Transverse colon (tissue), 4 donors: Measurements from ENCODE around the gene ERGIC3. TPM values are rescaled to one million over a fixed set of nuclear protein-coding genes. Genes with fewer than 3 reads are reported as not detected.

Experiments used
- DNase-seq: peaks from one replicate; pipeline ENCODE4 v3.0.0-alpha.2; 2019
- H3K27ac ChIP-seq, 4 donors: fragments of 200-600 bp; sonication (generic); 2 replicates each; pipeline ENCODE4 v1.5.1; 2016 to 2018; ENCODE audit warnings: inconsistent platforms in 4 of 4
- H3K27me3 ChIP-seq: fragments of 200-600 bp; sonication (generic); 2 replicates; pipeline ENCODE4 v1.5.1; 2017; ENCODE audit warnings: inconsistent platforms
- H3K36me3 ChIP-seq, 4 donors: fragments of 200-600 bp; sonication (generic); 2 replicates each; pipeline ENCODE4 v1.5.1; 2017 to 2019; ENCODE audit warnings: inconsistent platforms in 4 of 4
- H3K4me1 ChIP-seq, 4 donors: fragments of 200-600 bp; sonication (generic); 2 replicates each; pipeline ENCODE4 v1.5.1; 2017 to 2020; ENCODE audit warnings: inconsistent platforms in 4 of 4
- H3K4me3 ChIP-seq, 4 donors: fragments of 200-600 bp; sonication (generic); 1 replicate in 1 of 4; 2 replicates in 3 of 4; pipeline versions ENCODE4 v1.5.1 to v1.6.1; 2017 to 2019; ENCODE audit warnings: inconsistent platforms in 4 of 4
- H3K9me3 ChIP-seq, 2 donors: fragments of 200-600 bp; sonication (generic); 2 replicates each; pipeline ENCODE4 v1.5.1; 2017 to 2019; ENCODE audit warnings: inconsistent platforms in 2 of 2
- EP300 ChIP-seq: sonication (generic); formaldehyde crosslinking; IDR thresholded peaks from one replicate; pipeline ENCODE4 v1.6.1; 2017; ENCODE audit warnings: antibody characterized with exemption, low read depth
- POLR2A ChIP-seq: fragments of 450-650 bp; IDR thresholded peaks from one replicate; pipeline ENCODE4 v1.6.1; 2016; ENCODE audit warnings: antibody characterized with exemption, mild to moderate bottlenecking, moderate library complexity
- POLR2AphosphoS5 ChIP-seq, 3 donors: sonication (generic); formaldehyde crosslinking; IDR thresholded peaks; one replicate each; pipeline ENCODE4 v1.6.1; 2016; ENCODE audit warnings: antibody characterized with exemption in 3 of 3
- WGBS, 2 donors: methylation state at CpG; one replicate each; pipeline ENCODE4 v1.1.5; 2018; ENCODE audit warnings: low coverage in 1 of 2; 5-methylcytosine and 5-hydroxymethylcytosine counted together
- in situ Hi-C, 4 donors: fragments of 200-750 bp; cut with MboI; loops; one replicate each; pipeline versions ENCODE4 v1.15.0 to v1.15.1; 2017; ENCODE audit warnings: low sequenced_read_pairs in 3 of 4, low pct_ligation_motif_present in 1 of 4, low pct_unique_long_range_greater_than_20kb in 1 of 4
- intact Hi-C: fragments of 100-400 bp; cut with DNase I; formaldehyde crosslinking; loops from one replicate; pipeline ENCODE4 v1.15.1; 2023; ENCODE audit warnings: low total_unique reads
- total RNA-seq, 4 donors: library from RNA; depleted of rRNA; stranded (reverse); fragments of >200 nt; gene quantifications; one replicate each; pipeline ENCODE4 v1.1.0, GENCODE V29; 2016
- TF ChIP-seq, protein P1 (sequence below), 5 experiments: fragments of 200-600 bp in 3 of 5; fragments of 450-650 bp in 2 of 5; sonication (generic) in 3 of 5; IDR thresholded peaks; 1 replicate in 2 of 5; 2 replicates in 3 of 5; pipeline ENCODE4 v1.5.1; 2016 to 2017; ENCODE audit warnings: antibody characterized with exemption in 5 of 5, inconsistent platforms in 3 of 5, mild to moderate bottlenecking in 2 of 5, moderate library complexity in 1 of 5

ERGIC3 gene
- total RNA-seq, 4 donors from 2014 or later = 115 to 398 (median 237) TPM

DNA sequence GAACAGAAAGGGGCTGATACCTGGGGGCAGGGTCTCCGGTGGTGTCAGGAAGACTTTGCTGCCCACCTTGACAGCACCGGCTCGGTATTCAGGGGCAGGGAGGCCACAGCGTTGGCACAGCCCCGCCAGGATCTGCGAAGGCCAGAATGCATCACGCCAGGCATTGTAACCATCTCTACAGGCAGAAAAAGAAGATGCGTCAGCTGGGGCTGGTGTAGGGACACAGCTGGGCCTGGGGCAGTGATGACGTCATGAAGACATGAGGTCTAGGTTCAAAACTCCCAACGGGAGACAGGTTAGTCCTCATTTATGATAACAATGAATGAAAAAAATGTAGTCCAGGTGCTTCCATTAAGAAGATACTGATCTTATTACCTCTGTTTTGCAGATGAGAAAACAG is 22.0 kb downstream of the ERGIC3 start:
- intact Hi-C loops = no loop called here
- H3K9me3 ChIP-seq = no peaks in the 10 kb centered on the region
- H3K27ac ChIP-seq = no peak overlapping the region
- in situ Hi-C loops = no loop called here
- H3K4me1 ChIP-seq = peaks cover 0 to 6% (median 0%) of the 10 kb centered on the region in 4 donors
- H3K27me3 ChIP-seq = no peaks in the 10 kb centered on the region
- H3K36me3 ChIP-seq = no peaks in the 10 kb centered on the region
- WGBS, 2 donors = 60 to 86% methylated on average over 1 to 10 of the region's 10 CpGs
- TF ChIP-seq POLR2AphosphoS5 (IDR thresholded peaks at IDR 0.05) (no peak), EP300 (no peak), POLR2A (no peak)
- TF ChIP-seq, protein P1, sequence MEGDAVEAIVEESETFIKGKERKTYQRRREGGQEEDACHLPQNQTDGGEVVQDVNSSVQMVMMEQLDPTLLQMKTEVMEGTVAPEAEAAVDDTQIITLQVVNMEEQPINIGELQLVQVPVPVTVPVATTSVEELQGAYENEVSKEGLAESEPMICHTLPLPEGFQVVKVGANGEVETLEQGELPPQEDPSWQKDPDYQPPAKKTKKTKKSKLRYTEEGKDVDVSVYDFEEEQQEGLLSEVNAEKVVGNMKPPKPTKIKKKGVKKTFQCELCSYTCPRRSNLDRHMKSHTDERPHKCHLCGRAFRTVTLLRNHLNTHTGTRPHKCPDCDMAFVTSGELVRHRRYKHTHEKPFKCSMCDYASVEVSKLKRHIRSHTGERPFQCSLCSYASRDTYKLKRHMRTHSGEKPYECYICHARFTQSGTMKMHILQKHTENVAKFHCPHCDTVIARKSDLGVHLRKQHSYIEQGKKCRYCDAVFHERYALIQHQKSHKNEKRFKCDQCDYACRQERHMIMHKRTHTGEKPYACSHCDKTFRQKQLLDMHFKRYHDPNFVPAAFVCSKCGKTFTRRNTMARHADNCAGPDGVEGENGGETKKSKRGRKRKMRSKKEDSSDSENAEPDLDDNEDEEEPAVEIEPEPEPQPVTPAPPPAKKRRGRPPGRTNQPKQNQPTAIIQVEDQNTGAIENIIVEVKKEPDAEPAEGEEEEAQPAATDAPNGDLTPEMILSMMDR (IDR thresholded peaks at IDR 0.05) = no peak
- DNase-seq = no peak
- H3K4me3 ChIP-seq = no peak overlapping the region

DNA sequence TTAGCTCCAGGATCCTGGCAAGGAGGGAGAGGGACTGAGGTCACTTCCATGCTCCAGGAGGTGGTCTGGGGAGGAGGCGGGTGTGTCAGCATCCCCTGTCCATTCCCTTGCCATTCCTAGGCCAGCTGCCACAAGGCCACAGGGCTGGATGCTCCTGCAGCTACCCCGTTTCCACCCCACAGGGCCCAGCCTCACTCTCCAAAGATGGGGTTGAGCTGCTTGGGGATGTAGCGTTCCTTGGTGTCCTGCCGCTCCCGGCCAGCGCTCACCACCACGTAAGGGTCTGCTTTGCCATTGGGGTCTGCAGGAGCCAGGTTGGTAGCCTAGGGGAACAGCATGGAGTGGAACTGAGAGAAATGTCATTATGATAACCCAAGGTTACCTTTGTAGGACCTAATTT is 23.0 kb downstream of the ERGIC3 start:
- no peak for DNase-seq
- no peak overlapping the region for H3K27ac ChIP-seq
- in situ Hi-C loops (no loop called here), intact Hi-C loops (no loop called here)
- H3K27me3 ChIP-seq = no peaks in the 10 kb centered on the region
- 91% methylated on average over 6 of the region's 7 CpGs; no CpG with 5 or more reads in 1 of the 2 donors for WGBS, 2 donors
- TF ChIP-seq, protein P1 (IDR thresholded peaks at IDR 0.05) = no peak
- TF ChIP-seq POLR2AphosphoS5 (IDR thresholded peaks at IDR 0.05) = no peak
- TF ChIP-seq POLR2A = no peak
- no peak for TF ChIP-seq EP300
- H3K4me1 ChIP-seq = no peaks in the 10 kb centered on the region
- H3K36me3 ChIP-seq = no peaks in the 10 kb centered on the region
- H3K4me3 ChIP-seq = no peak overlapping the region
- H3K9me3 ChIP-seq = no peaks in the 10 kb centered on the region

DNA sequence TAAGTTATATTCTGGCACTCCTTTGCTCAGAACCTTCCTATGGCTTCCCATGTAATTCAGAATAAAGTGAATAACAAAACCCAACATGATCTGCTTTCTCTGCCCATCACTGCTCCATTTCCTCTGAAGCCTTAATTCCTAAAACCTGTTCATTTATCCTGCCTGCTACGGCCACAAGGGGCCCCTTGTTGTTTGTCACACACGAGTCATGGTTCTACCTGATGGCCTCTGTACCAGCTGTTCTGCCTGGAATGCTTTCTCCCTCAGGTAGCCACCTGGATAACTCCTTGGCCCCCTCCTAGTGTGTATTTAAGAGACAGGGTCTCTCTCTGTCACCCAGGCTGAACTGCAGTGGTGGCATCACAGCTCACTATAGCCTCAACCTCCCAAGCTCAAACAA is 26.8 kb downstream of the ERGIC3 start:
- DNase-seq = peak; percentile 27
- no peaks in the 10 kb centered on the region for H3K36me3 ChIP-seq
- WGBS, 2 donors = 15% methylated on average over 2 of the region's 2 CpGs; no CpG with 5 or more reads in 1 of the 2 donors

DNA sequence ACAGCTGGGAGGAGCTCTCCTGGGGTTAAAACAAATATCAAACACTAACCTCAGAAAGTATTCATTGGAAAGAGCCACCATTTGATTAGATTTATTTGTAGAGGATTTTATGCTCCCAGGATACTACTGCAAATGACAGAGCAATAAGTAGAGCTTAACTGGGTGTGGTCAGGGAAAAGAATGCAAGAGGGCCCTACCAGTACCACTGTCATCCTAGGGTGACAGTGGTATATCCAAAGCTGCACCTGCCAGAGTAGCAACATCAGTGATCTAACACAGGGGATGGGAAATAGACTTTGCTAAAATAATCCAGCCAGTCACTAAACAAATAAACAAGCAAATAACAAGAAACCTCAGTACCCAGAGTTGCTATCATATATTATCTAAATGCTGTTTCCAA is 29.7 kb downstream of the ERGIC3 start:
- Histone ChIP-seq H3K27ac (no peak overlapping the region), H3K27me3 (no peaks in the 10 kb centered on the region), H3K4me3 (no peak overlapping the region), H3K36me3 (no peaks in the 10 kb centered on the region), H3K4me1 (peaks cover 0 to 22% (median 13%) of the 10 kb centered on the region in 4 donors), H3K9me3 (no peaks in the 10 kb centered on the region)
- DNase-seq = no peak
- intact Hi-C loops (loop anchor here (10.0 kb wide), 1 partner anchor 333 kb away; no protein-coding TSS in a partner anchor), in situ Hi-C loops (no loop called here)
- TF ChIP-seq EP300 (no peak), POLR2A (no peak), POLR2AphosphoS5 (IDR thresholded peaks at IDR 0.05) (no peak)
- TF ChIP-seq, protein P1 (IDR thresholded peaks at IDR 0.05) = no peak

More for the DNA sequence above, 26.8 kb downstream of the ERGIC3 start:
- intact Hi-C loops = no loop called here
- H3K27ac ChIP-seq = no peak overlapping the region
- H3K9me3 ChIP-seq = no peaks in the 10 kb centered on the region
- peaks cover 0 to 6% (median 0%) of the 10 kb centered on the region in 4 donors for H3K4me1 ChIP-seq
- no peak for TF ChIP-seq POLR2A
- TF ChIP-seq, protein P1 (IDR thresholded peaks at IDR 0.05) = peak in 4 of 5 experiments; percentile 25 to 42 (median 28)
- no peak overlapping the region for H3K4me3 ChIP-seq
- in situ Hi-C loops = no loop called here
- H3K27me3 ChIP-seq = no peaks in the 10 kb centered on the region
